ENCODE results near the gene TMED5.

The TMED5 gene

DNA sequence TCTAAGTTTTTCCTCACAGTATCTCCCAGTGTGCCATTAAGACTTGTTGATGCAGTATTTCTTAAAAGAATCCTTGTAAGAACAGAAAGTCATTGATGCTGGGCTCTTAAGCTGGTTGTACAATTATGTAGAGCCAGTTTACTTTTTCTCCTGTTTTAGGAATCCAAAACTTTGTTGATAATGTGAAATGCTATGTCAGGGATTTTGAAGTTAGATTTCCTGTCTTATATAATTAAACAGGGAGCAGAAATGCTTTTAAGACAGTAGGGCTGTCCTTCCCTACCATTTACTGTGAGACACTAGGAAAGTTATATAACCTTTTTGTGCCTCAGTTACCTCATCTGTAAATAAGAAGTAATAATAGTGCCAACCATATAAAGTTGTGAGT lies 26.3 kb upstream of the TMED5 start:
- TF ChIP-seq, protein P1, sequence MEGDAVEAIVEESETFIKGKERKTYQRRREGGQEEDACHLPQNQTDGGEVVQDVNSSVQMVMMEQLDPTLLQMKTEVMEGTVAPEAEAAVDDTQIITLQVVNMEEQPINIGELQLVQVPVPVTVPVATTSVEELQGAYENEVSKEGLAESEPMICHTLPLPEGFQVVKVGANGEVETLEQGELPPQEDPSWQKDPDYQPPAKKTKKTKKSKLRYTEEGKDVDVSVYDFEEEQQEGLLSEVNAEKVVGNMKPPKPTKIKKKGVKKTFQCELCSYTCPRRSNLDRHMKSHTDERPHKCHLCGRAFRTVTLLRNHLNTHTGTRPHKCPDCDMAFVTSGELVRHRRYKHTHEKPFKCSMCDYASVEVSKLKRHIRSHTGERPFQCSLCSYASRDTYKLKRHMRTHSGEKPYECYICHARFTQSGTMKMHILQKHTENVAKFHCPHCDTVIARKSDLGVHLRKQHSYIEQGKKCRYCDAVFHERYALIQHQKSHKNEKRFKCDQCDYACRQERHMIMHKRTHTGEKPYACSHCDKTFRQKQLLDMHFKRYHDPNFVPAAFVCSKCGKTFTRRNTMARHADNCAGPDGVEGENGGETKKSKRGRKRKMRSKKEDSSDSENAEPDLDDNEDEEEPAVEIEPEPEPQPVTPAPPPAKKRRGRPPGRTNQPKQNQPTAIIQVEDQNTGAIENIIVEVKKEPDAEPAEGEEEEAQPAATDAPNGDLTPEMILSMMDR (IDR thresholded peaks at IDR 0.05; ENCODE audit: low read depth, low read length) = no peak

DNA sequence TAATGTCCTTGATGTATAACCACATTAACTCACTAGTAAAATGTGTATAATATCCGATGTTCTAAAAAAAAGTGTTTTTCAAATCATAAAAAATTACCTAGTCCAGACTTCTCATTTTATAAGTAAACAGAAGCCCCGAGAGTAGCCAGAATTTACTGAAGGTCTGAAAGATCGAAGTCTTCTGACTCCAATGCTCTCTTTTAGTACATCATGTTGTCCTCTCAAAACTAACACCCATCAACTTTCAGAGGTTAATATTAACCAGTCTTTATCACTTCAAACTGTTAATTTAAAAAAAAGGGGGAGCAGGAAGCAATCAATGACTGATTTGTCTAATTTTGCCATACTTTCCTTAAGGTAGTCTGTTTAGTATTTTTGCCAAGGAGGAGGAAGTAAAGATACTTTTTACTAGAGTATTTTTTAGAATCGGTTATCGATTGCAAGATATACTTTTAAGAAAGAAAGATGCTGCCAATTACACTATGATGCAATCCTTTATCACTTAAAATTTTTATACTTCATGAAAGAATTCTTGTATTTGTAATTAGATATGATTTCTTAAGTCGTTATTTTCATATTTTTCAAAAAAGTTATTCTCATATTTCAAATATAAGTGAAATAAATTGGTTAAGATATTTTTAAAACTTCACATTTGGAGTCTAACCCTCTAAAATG lies 25.8 kb upstream of the TMED5 start:
- DNase-seq (ENCODE audit: extremely low read depth, low read depth) = no peak

More for the DNA sequence above, 26.3 kb upstream of the TMED5 start:
- DNase-seq (ENCODE audit: extremely low read depth, low read depth) = no peak

DNA sequence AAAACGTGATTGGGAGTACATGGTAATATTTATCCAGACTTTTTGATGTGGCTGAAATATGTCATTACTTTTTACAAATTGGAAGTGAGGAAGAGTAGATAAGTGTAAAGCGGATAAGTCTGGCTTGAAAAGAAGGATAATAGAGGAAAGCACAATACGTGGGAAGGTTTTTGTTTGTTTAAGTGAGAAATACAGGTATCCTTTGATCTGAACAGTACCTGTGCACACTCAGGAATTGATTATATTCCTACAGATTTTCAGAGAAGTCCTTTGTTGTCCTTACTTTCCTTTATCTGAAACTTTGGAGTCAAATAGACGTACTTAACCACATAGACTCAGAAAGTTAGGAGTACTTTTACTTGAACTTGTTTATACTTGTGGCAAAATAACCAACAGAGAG lies 20.5 kb upstream of the TMED5 start:
- no peak for DNase-seq (ENCODE audit: extremely low read depth, low read depth)
- TF ChIP-seq, protein P1 (IDR thresholded peaks at IDR 0.05; ENCODE audit: low read depth, low read length) = no peak

More for the DNA sequence above, 25.8 kb upstream of the TMED5 start:
- TF ChIP-seq, protein P1 (IDR thresholded peaks at IDR 0.05; ENCODE audit: low read depth, low read length) = no peak

DNA sequence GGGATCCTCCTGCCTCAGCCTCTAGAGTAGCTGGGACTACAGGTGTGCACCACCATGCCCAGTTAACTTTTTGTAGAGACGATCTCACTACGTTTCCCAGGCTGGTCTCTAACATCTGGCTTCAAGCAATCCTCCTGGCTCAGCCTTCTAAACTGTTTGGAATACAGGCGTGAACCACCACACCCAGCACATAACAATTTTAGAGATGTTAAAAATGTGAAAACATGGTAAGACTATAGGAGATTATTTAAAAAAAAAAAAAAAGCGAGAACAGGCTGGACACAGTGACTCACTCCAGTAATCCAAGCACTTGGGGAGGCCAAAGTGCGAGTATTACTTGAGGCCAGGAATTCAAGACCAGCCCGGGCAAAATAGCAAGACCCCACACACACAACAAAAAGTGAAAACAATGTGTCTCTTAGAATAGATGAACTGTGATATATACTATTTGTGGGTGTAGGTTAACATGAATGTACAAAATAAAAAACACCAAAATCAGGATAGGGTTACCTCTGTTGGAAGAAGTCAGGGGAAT lies 19.9 kb upstream of the TMED5 start:
- TF ChIP-seq, protein P1 (IDR thresholded peaks at IDR 0.05; ENCODE audit: low read depth, low read length) = no peak
- DNase-seq (ENCODE audit: extremely low read depth, low read depth) = no peak

DNA sequence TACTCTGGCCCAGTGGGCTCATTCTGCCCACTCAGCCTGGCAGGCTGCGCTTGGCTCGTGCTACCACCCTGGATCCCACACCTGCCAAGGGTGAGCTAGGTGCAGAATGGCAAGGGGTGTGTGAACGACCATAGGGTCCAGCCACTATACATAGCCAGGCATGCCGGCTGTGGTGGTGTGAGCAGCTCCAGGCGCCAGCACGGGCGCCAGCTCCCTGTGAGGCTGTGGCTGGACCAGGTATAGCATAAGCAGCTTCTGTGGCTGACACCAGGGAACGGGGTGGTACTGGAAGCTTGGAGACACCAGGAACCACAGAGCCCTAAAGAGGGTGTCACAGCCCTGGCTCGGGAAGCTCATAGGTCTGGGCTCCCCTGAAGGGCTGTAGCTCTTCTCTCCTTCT lies 18.9 kb upstream of the TMED5 start:
- no peak for DNase-seq (ENCODE audit: extremely low read depth, low read depth)
- TF ChIP-seq, protein P1 (IDR thresholded peaks at IDR 0.05; ENCODE audit: low read depth, low read length) = no peak

DNA sequence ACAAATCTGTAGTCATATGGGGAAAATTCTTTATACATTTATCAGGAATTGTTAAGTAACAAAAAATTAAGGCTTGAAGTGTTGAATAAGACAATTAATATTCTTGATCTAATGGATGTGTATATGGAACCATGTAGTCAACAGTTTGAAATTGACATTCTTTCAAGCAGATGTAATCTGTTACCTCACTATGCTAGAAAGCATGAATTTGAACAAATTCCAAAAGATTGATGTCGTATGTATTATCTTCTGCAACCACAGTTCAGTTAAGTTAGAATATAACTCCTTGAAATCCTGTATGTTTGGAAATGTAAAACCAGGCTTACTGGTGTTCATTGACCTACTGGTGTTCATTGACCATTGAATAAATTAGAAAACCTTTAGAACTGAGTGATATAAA lies 16.4 kb upstream of the TMED5 start:
- TF ChIP-seq, protein P1 (IDR thresholded peaks at IDR 0.05; ENCODE audit: low read depth, low read length) = no peak
- no peak for DNase-seq (ENCODE audit: extremely low read depth, low read depth)

DNA sequence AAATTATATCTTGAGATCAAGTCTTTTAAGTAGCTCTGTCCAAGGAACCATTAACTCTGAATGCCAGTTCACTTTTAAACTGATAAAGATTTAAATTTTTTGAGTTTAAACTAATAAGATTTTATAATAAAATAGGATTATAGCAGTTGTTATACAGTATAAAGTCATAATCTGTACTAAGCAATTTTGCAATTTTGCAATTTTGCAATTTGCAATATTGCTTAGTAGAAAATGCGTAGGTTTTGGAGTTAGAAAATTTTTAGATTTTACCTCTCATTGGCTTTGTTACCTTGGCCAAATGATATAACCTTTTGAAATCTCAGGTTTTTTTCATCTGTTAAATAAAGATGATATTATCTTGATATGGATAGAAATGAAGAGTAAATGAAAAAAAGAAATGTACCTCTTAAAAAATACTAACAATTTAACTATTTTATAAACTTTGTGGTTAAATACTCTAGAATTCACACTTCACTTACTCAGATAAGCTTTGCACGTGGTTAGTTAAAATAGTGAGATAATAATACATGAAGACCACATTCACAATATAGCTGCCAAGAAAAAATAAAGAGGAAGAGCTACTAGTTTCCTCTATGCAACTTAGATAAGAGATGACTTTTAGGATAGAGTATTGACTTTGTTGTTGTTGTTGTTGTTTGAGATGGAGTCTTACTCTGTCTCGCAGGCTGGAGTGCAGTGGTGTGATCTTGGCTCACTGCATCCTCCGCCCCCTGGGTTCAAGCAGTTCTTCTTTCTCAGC lies 14.2 kb upstream of the TMED5 start:
- TF ChIP-seq, protein P1 (IDR thresholded peaks at IDR 0.05; ENCODE audit: low read depth, low read length) = no peak
- DNase-seq (ENCODE audit: extremely low read depth, low read depth) = no peak

All from AG09319 (cell line).